ENCODE data around the gene SERP1. TPM values are rescaled to one million over a fixed set of nuclear protein-coding genes. Genes with fewer than 3 reads are reported as not detected.
"Not testable (repeated sequence)": the region's sequence is repeated elsewhere in the genome, so short reads cannot be mapped to it uniquely, and the experiment has no call there.

SERP1 gene
- total RNA-seq, 1 experiment from 2014 or later, result 227 TPM

GRCh38 chr3:150504483-150504882 is 41.8 kb downstream of the SERP1 start:
- intact Hi-C loops (cut with micrococcal nuclease), result no loop called here
- Mint-ChIP-seq H3K4me3 (ENCODE audit: unreplicated experiment) (no peak overlapping the region), H3K36me3 (ENCODE audit: insufficient read depth, unreplicated experiment) (no peaks in the 10 kb centered on the region), H3K4me1 (ENCODE audit: insufficient read depth, unreplicated experiment) (no peaks in the 10 kb centered on the region), H3K27me3 (ENCODE audit: insufficient read depth, unreplicated experiment) (no peaks in the 10 kb centered on the region), H3K27ac (ENCODE audit: low read depth, unreplicated experiment) (no peak overlapping the region), H3K9me3 (ENCODE audit: unreplicated experiment) (peaks cover 8% of the 10 kb centered on the region)
- no peak for TF ChIP-seq CTCF (IDR thresholded peaks at IDR 0.05; ENCODE audit: unreplicated experiment)
- POLR2A ChIA-PET, result no interaction called here
- no TSS peak for BruUV-seq (replicated peaks)
- no peak for DNase-seq (ENCODE audit: unreplicated experiment)
- CTCF ChIA-PET, result interaction anchor here (1.4 to 2.1 kb wide), 2 partner anchors 9 to 95 kb away, joined by 3 to 11 read pairs; no protein-coding TSS in a partner anchor

GRCh38 chr3:150503402-150504099 is 42.7 kb downstream of the SERP1 start:
- ChIA-PET CTCF (interaction anchor here (0.6 to 2.1 kb wide), 5 partner anchors 8 to 517 kb away, joined by 3 to 11 read pairs (median 3); no protein-coding TSS in a partner anchor), POLR2A (interaction anchor here (0.7 kb wide), 1 partner anchor 41 kb away, joined by 3 read pairs; no protein-coding TSS in a partner anchor)
- no peak for TF ChIP-seq CTCF (IDR thresholded peaks at IDR 0.05; ENCODE audit: unreplicated experiment)
- H3K27ac Mint-ChIP-seq (ENCODE audit: low read depth, unreplicated experiment), result no peak overlapping the region
- DNase-seq (ENCODE audit: unreplicated experiment), result no peak
- no peaks in the 10 kb centered on the region for H3K36me3 Mint-ChIP-seq (ENCODE audit: insufficient read depth, unreplicated experiment)
- no TSS peak for BruUV-seq (replicated peaks)
- peaks cover 8% of the 10 kb centered on the region for H3K9me3 Mint-ChIP-seq (ENCODE audit: unreplicated experiment)
- H3K27me3 Mint-ChIP-seq (ENCODE audit: insufficient read depth, unreplicated experiment), result no peaks in the 10 kb centered on the region
- intact Hi-C loops (cut with micrococcal nuclease), result no loop called here
- no peak overlapping the region for H3K4me3 Mint-ChIP-seq (ENCODE audit: unreplicated experiment)
- no peaks in the 10 kb centered on the region for H3K4me1 Mint-ChIP-seq (ENCODE audit: insufficient read depth, unreplicated experiment)

- DNase-seq (ENCODE audit: unreplicated experiment); H3K4me1 Mint-ChIP-seq (ENCODE audit: insufficient read depth, unreplicated experiment); H3K9me3 Mint-ChIP-seq (ENCODE audit: unreplicated experiment); H3K36me3 Mint-ChIP-seq (ENCODE audit: insufficient read depth, unreplicated experiment); intact Hi-C loops (cut with micrococcal nuclease); H3K4me3 Mint-ChIP-seq (ENCODE audit: unreplicated experiment); H3K27ac Mint-ChIP-seq (ENCODE audit: low read depth, unreplicated experiment); H3K27me3 Mint-ChIP-seq (ENCODE audit: insufficient read depth, unreplicated experiment); BruUV-seq (replicated peaks): not testable (repeated sequence)
- POLR2A ChIA-PET, result interaction anchor here (0.7 to 0.8 kb wide), 2 partner anchors 33 to 58 kb away, joined by 3 read pairs; no protein-coding TSS in a partner anchor
- CTCF ChIA-PET, result interaction anchor here (0.8 to 1.2 kb wide), 2 partner anchors 44 to 262 kb away, joined by 4 to 6 read pairs; no protein-coding TSS in a partner anchor
Measured at GRCh38 chr3:150500960-150501359, 45.3 kb downstream of the SERP1 start.

GRCh38 chr3:150497956-150498355 is 48.3 kb downstream of the SERP1 start:
- CTCF ChIA-PET, result interaction anchor here (0.7 to 6.0 kb wide), 9 partner anchors 45 to 528 kb away, joined by 3 to 81 read pairs (median 5); partner anchors contain the start of genes PFN2 and TSC22D2
- peaks cover 17% of the 10 kb centered on the region for H3K4me1 Mint-ChIP-seq (ENCODE audit: insufficient read depth, unreplicated experiment)

More at GRCh38 chr3:150497956-150498355, 48.3 kb downstream of the SERP1 start:
- no TSS peak for BruUV-seq (replicated peaks)
- H3K27ac Mint-ChIP-seq (ENCODE audit: low read depth, unreplicated experiment), result no peak overlapping the region
- no peaks in the 10 kb centered on the region for H3K27me3 Mint-ChIP-seq (ENCODE audit: insufficient read depth, unreplicated experiment)
- peak; percentile 65 for DNase-seq (ENCODE audit: unreplicated experiment)
- H3K4me3 Mint-ChIP-seq (ENCODE audit: unreplicated experiment), result no peak overlapping the region
- intact Hi-C loops (cut with micrococcal nuclease), result loop anchor here (5.0 kb wide), 1 partner anchor 531 kb away; no protein-coding TSS in a partner anchor
- H3K9me3 Mint-ChIP-seq (ENCODE audit: unreplicated experiment), result peaks cover 8% of the 10 kb centered on the region
- H3K36me3 Mint-ChIP-seq (ENCODE audit: insufficient read depth, unreplicated experiment), result peaks cover 4% of the 10 kb centered on the region
- POLR2A ChIA-PET, result interaction anchor here (0.5 to 5.5 kb wide), 13 partner anchors 15 to 1272 kb away, joined by 3 to 68 read pairs (median 4); partner anchors contain the start of genes EIF2A, SERP1 and TSC22D2
- no peak for TF ChIP-seq CTCF (IDR thresholded peaks at IDR 0.05; ENCODE audit: unreplicated experiment)
